Left lung (tissue), 10 donors: ENCODE measurements around the gene FAM20C. TPM values are rescaled to one million over a fixed set of nuclear protein-coding genes. Genes with fewer than 3 reads are reported as not detected.

Experiments
- ATAC-seq: fragments of 200-7000 bp; cut with Tn5 transposase; one replicate; pipeline ENCODE4 v1.9.1; 2020; ENCODE audit warnings: moderate library complexity
- DNase-seq, 4 donors: peaks; one replicate each; pipeline ENCODE4 v3.0.0-alpha.2; 2013 to 2020
- H3K27ac ChIP-seq, 2 donors: fragments of 200-600 bp; sonication (generic) in 1 of 2; one replicate each; pipeline versions ENCODE4 v1.5.0 to v1.8.0; 2020 to 2021
- H3K27me3 ChIP-seq, 2 donors: fragments of 200-600 bp; sonication (generic) in 1 of 2; one replicate each; pipeline versions ENCODE4 v1.5.0 to v1.8.0; 2020 to 2021
- H3K36me3 ChIP-seq, 2 donors: fragments of 200-600 bp; sonication (generic) in 1 of 2; one replicate each; pipeline versions ENCODE4 v1.5.0 to v1.8.0; 2020 to 2021
- H3K4me1 ChIP-seq, 2 donors: fragments of 200-600 bp; one replicate each; pipeline ENCODE4 v1.8.0; 2021
- H3K4me3 ChIP-seq, 2 donors: fragments of 200-600 bp; sonication (generic) in 1 of 2; one replicate each; pipeline versions ENCODE4 v1.5.0 to v1.8.0; 2020 to 2021; ENCODE audit warnings: mild to moderate bottlenecking in 1 of 2
- H3K9me3 ChIP-seq, 2 donors: fragments of 200-600 bp; sonication (generic) in 1 of 2; one replicate each; pipeline versions ENCODE4 v1.5.0 to v1.8.0; 2020 to 2021
- intact Hi-C, 2 donors: fragments of 100-400 bp; cut with DNase I; formaldehyde crosslinking; loops; one replicate each; pipeline versions ENCODE4 v1.11.2 to v1.14.2; 2022
- polyA plus RNA-seq, 6 donors: library from polyadenylated mRNA; unstranded; fragments of 120-200 nt; gene quantifications; one replicate each; pipeline ENCODE4 v1.2.1, GENCODE V29; 2013; ENCODE audit not compliant: insufficient read length in 6 of 6
- total RNA-seq, 2 donors: library from RNA; stranded (reverse); fragmentation: NEBNext Ultra II Directional; extraction: Animal tissue kit (Norgen Biotek cat#: 25700); gene quantifications; one replicate each; pipeline ENCODE4 v1.2.1, GENCODE V29; 2021
- TF ChIP-seq, protein P1 (sequence below), 2 donors: fragments of 200-600 bp; sonication (generic) in 1 of 2; IDR thresholded peaks; one replicate each; pipeline versions ENCODE4 v1.5.0 to v1.8.0; 2021; ENCODE audit warnings: antibody characterized with exemption in 2 of 2
- donor health status: DM: no; HTN: yes; CAD: no.
- donor health status: DM: no; HTN: no; CAD: no.

Gene FAM20C
- total and polyA plus RNA-seq, 8 donors: 21.2 to 75.5 (median 31.8) TPM

GRCh38 chr7:151346-152050 is 40.9 kb upstream of the FAM20C start:
- TF ChIP-seq, protein P1, sequence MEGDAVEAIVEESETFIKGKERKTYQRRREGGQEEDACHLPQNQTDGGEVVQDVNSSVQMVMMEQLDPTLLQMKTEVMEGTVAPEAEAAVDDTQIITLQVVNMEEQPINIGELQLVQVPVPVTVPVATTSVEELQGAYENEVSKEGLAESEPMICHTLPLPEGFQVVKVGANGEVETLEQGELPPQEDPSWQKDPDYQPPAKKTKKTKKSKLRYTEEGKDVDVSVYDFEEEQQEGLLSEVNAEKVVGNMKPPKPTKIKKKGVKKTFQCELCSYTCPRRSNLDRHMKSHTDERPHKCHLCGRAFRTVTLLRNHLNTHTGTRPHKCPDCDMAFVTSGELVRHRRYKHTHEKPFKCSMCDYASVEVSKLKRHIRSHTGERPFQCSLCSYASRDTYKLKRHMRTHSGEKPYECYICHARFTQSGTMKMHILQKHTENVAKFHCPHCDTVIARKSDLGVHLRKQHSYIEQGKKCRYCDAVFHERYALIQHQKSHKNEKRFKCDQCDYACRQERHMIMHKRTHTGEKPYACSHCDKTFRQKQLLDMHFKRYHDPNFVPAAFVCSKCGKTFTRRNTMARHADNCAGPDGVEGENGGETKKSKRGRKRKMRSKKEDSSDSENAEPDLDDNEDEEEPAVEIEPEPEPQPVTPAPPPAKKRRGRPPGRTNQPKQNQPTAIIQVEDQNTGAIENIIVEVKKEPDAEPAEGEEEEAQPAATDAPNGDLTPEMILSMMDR (IDR thresholded peaks at IDR 0.05): no peak
- Histone ChIP-seq H3K27me3 (no peaks in the 10 kb centered on the region), H3K4me1 (peaks cover 12 to 34% of the 10 kb centered on the region in 2 donors), H3K9me3 (no peaks in the 10 kb centered on the region), H3K4me3 (no peak overlapping the region), H3K27ac (peak overlapping the region in 1 of 2 donors; percentile 99), H3K36me3 (no peaks in the 10 kb centered on the region)
- DNase-seq (no peak), ATAC-seq (no peak)
- intact Hi-C loops: no loop called here

- TF ChIP-seq, protein P1 (IDR thresholded peaks at IDR 0.05): no peak
- Histone ChIP-seq H3K4me1 (peaks cover 12 to 34% of the 10 kb centered on the region in 2 donors), H3K4me3 (no peak overlapping the region), H3K27me3 (no peaks in the 10 kb centered on the region), H3K27ac (no peak overlapping the region), H3K9me3 (no peaks in the 10 kb centered on the region), H3K36me3 (no peaks in the 10 kb centered on the region)
- ATAC-seq: no peak
- intact Hi-C loops: no loop called here
- no peak for DNase-seq
These were observed 39.5 kb upstream of the FAM20C start for GRCh38 chr7:152702-153391.

DNA sequence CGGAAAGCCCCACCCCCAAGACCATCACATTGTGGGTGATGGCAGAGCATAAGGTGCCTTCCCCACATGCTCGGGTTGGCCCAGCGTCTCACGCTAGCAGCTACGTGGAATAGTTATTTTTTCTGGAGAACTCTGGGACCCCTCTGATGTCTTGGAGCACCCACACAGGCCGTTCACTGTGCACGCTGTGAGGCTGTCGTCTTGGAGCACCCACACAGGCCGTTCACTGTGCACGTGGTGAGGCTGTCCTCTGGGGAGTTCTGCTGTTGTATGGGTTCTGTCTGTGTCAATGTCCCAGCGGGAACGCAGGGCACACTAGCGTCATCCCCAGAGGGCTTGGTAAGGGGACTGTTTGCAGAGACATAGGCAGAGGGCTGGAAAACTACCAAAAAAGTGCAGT is 38.8 kb upstream of the FAM20C start:
- DNase-seq: no peak
- no peak for ATAC-seq
- intact Hi-C loops: no loop called here

GRCh38 chr7:154096-154799 is 38.1 kb upstream of the FAM20C start:
- no peaks in the 10 kb centered on the region for H3K9me3 ChIP-seq
- no peaks in the 10 kb centered on the region for H3K27me3 ChIP-seq
- DNase-seq (no peak), ATAC-seq (no peak)
- intact Hi-C loops: no loop called here
- TF ChIP-seq, protein P1 (IDR thresholded peaks at IDR 0.05): no peak
- H3K36me3 ChIP-seq: no peaks in the 10 kb centered on the region
- no peak overlapping the region for H3K27ac ChIP-seq
- no peak overlapping the region for H3K4me3 ChIP-seq
- peaks cover 12 to 25% of the 10 kb centered on the region in 2 donors for H3K4me1 ChIP-seq

More for the DNA sequence above, 38.8 kb upstream of the FAM20C start:
- Histone ChIP-seq H3K9me3 (no peaks in the 10 kb centered on the region), H3K36me3 (no peaks in the 10 kb centered on the region), H3K27me3 (no peaks in the 10 kb centered on the region), H3K27ac (no peak overlapping the region), H3K4me1 (peaks cover 12 to 28% of the 10 kb centered on the region in 2 donors), H3K4me3 (no peak overlapping the region)
- TF ChIP-seq, protein P1 (IDR thresholded peaks at IDR 0.05): no peak

- Histone ChIP-seq H3K4me1 (peaks cover 3 to 16% of the 10 kb centered on the region in 2 donors), H3K27ac (no peak overlapping the region), H3K9me3 (no peaks in the 10 kb centered on the region), H3K36me3 (no peaks in the 10 kb centered on the region), H3K27me3 (no peaks in the 10 kb centered on the region), H3K4me3 (no peak overlapping the region)
- intact Hi-C loops: no loop called here
- TF ChIP-seq, protein P1 (IDR thresholded peaks at IDR 0.05): no peak
- DNase-seq (no peak), ATAC-seq (no peak)
These were observed 36.9 kb upstream of the FAM20C start for GRCh38 chr7:155469-155900.
